HepG2 (cell line): ENCODE data around the gene MGAT1. TPM values are rescaled to one million over a fixed set of nuclear protein-coding genes. Genes with fewer than 3 reads are reported as not detected.

Experiments used
- ARID3A ChIP-seq: IDR thresholded peaks from 2 replicates; pipeline ENCODE4 v1.6.1; 2012; ENCODE audit warnings: low read depth, low read length, improper control_type of control experiment
- JUNB ChIP-seq: sonication (generic); formaldehyde crosslinking; IDR thresholded peaks from 2 replicates; pipeline ENCODE4 v1.8.0; 2022; ENCODE audit warnings: missing genetic modification reagents, mild to moderate bottlenecking, borderline replicate concordance
- MED1 ChIP-seq: sonication (generic); formaldehyde crosslinking; IDR thresholded peaks from 2 replicates; pipeline ENCODE4 v1.4.0; 2020; ENCODE audit warnings: missing genetic modification reagents
- RAD21 ChIP-seq: fragments of 450-650 bp; formaldehyde crosslinking; IDR thresholded peaks from 2 replicates; pipeline ENCODE4 v1.5.0; 2020; ENCODE audit warnings: mild to moderate bottlenecking
- RNF219 ChIP-seq: sonication (generic); formaldehyde crosslinking; IDR thresholded peaks from 2 replicates; pipeline ENCODE4 v1.5.0; 2020; ENCODE audit warnings: mild to moderate bottlenecking, missing genetic modification reagents
- SCMH1 ChIP-seq: sonication (generic); formaldehyde crosslinking; IDR thresholded peaks from 2 replicates; pipeline ENCODE4 v1.9.0; 2021; ENCODE audit warnings: missing genetic modification reagents, mild to moderate bottlenecking, borderline replicate concordance
- SP2 ChIP-seq: sonication (generic); formaldehyde crosslinking; IDR thresholded peaks from 2 replicates; pipeline ENCODE4 v1.5.1; 2020; ENCODE audit warnings: mild to moderate bottlenecking, missing genetic modification reagents
- TCF7L2 ChIP-seq: IDR thresholded peaks from 2 replicates; pipeline ENCODE4 v1.6.1; 2011; ENCODE audit warnings: mild to moderate bottlenecking, low read depth, low read length, moderate library complexity
- ZBTB3 ChIP-seq: sonication (generic); formaldehyde crosslinking; IDR thresholded peaks from 2 replicates; pipeline ENCODE4 v1.4.0; 2020; ENCODE audit warnings: low read depth, mild to moderate bottlenecking, moderate library complexity, missing genetic modification reagents, borderline replicate concordance
- ZNF282 ChIP-seq: fragments of 450-650 bp; IDR thresholded peaks from 2 replicates; pipeline ENCODE4 v1.6.1; 2018; ENCODE audit not compliant: partially characterized antibody
- ZNF292 ChIP-seq: sonication (generic); formaldehyde crosslinking; IDR thresholded peaks from 2 replicates; pipeline ENCODE4 v1.8.1; 2022; ENCODE audit warnings: mild to moderate bottlenecking, low read depth, missing genetic modification reagents, borderline replicate concordance
- ZNF564 ChIP-seq: sonication (generic); formaldehyde crosslinking; IDR thresholded peaks from 2 replicates; pipeline ENCODE4 v1.8.1; 2023; ENCODE audit warnings: mild to moderate bottlenecking, missing genetic modification reagents
- ZNF75D ChIP-seq: sonication (generic); formaldehyde crosslinking; IDR thresholded peaks from 2 replicates; pipeline ENCODE4 v1.8.1; 2023; ENCODE audit warnings: missing genetic modification reagents, mild to moderate bottlenecking, borderline replicate concordance
- ZSCAN25 ChIP-seq: sonication (generic); formaldehyde crosslinking; IDR thresholded peaks from 2 replicates; pipeline ENCODE4 v1.8.0; 2022; ENCODE audit warnings: mild to moderate bottlenecking, missing genetic modification reagents
- polyA plus RNA-seq, 8 experiments: library from polyadenylated mRNA; depleted of rRNA in 3 of 8; stranded (reverse) in 7 of 8; unstranded in 1 of 8; fragments of >200 nt; fragmentation: Illumina TruSeq in 4 of 8; extraction: Trizol in 4 of 8; gene quantifications; 2 replicates each; pipeline versions ENCODE4 v1.2.1 to v1.2.3, GENCODE V29; 2011 to 2016; ENCODE audit warnings: low read depth in 4 of 8, missing spikeins in 1 of 8, mixed read lengths in 1 of 8; ENCODE audit not compliant: insufficient read depth in 1 of 8
- total RNA-seq, 5 experiments: library from RNA; depleted of rRNA; stranded (reverse); fragments of >200 nt; fragmentation: Illumina TruSeq; extraction: Trizol; gene quantifications; 2 replicates each; pipeline ENCODE4 v1.2.3, GENCODE V29; 2016; ENCODE audit warnings: low read depth in 1 of 5
- TF ChIP-seq, protein P1 (sequence below): sonication (generic); formaldehyde crosslinking; IDR thresholded peaks from 2 replicates; pipeline ENCODE4 v1.4.0; 2020; ENCODE audit warnings: missing genetic modification reagents
- TF ChIP-seq, protein P2 (sequence below): IDR thresholded peaks from 2 replicates; pipeline ENCODE4 v1.6.1; 2016; ENCODE audit warnings: missing compliant biosample characterization, missing genetic modification reagents, borderline replicate concordance
- TF ChIP-seq, protein P3 (sequence below): sonication (generic); formaldehyde crosslinking; IDR thresholded peaks from 2 replicates; pipeline ENCODE4 v1.8.0; 2022; ENCODE audit warnings: missing genetic modification reagents, mild to moderate bottlenecking, moderate library complexity, borderline replicate concordance

The MGAT1 gene
- total and polyA plus RNA-seq, 2 of the 13 experiments (the other 11 are each of a cell fraction or from before 2014, with no cell fraction given): 50.1 to 55.3 TPM

DNA sequence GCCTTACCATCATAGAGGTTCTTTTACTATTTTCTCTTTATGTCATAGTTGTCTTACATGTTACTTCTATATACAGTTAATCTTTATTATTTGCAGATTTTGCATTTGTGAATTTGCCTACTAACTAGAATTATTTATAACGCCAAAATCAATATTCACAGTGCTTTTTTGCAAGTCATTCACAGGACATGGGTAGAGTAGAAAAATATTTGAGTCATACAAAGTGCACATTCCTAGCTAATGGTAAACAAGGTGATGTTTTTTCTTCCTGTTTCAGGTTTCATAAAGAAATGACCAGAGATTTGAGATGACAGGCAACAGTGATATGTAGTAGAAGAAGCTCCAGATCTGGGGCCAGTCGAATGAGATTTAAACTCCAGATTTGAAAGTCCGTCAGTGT is 32.8 kb downstream of the MGAT1 start (continued):
- TF ChIP-seq, protein P1, sequence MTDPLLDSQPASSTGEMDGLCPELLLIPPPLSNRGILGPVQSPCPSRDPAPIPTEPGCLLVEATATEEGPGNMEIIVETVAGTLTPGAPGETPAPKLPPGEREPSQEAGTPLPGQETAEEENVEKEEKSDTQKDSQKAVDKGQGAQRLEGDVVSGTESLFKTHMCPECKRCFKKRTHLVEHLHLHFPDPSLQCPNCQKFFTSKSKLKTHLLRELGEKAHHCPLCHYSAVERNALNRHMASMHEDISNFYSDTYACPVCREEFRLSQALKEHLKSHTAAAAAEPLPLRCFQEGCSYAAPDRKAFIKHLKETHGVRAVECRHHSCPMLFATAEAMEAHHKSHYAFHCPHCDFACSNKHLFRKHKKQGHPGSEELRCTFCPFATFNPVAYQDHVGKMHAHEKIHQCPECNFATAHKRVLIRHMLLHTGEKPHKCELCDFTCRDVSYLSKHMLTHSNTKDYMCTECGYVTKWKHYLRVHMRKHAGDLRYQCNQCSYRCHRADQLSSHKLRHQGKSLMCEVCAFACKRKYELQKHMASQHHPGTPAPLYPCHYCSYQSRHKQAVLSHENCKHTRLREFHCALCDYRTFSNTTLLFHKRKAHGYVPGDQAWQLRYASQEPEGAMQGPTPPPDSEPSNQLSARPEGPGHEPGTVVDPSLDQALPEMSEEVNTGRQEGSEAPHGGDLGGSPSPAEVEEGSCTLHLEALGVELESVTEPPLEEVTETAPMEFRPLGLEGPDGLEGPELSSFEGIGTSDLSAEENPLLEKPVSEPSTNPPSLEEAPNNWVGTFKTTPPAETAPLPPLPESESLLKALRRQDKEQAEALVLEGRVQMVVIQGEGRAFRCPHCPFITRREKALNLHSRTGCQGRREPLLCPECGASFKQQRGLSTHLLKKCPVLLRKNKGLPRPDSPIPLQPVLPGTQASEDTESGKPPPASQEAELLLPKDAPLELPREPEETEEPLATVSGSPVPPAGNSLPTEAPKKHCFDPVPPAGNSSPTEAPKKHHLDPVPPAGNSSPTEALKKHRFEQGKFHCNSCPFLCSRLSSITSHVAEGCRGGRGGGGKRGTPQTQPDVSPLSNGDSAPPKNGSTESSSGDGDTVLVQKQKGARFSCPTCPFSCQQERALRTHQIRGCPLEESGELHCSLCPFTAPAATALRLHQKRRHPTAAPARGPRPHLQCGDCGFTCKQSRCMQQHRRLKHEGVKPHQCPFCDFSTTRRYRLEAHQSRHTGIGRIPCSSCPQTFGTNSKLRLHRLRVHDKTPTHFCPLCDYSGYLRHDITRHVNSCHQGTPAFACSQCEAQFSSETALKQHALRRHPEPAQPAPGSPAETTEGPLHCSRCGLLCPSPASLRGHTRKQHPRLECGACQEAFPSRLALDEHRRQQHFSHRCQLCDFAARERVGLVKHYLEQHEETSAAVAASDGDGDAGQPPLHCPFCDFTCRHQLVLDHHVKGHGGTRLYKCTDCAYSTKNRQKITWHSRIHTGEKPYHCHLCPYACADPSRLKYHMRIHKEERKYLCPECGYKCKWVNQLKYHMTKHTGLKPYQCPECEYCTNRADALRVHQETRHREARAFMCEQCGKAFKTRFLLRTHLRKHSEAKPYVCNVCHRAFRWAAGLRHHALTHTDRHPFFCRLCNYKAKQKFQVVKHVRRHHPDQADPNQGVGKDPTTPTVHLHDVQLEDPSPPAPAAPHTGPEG (CRISPR knock-in tag): no peak
- TF ChIP-seq, protein P2, sequence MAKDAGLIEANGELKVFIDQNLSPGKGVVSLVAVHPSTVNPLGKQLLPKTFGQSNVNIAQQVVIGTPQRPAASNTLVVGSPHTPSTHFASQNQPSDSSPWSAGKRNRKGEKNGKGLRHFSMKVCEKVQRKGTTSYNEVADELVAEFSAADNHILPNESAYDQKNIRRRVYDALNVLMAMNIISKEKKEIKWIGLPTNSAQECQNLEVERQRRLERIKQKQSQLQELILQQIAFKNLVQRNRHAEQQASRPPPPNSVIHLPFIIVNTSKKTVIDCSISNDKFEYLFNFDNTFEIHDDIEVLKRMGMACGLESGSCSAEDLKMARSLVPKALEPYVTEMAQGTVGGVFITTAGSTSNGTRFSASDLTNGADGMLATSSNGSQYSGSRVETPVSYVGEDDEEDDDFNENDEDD: no peak
- TF ChIP-seq ZNF564 (CRISPR knock-in tag) (no peak), ZNF75D (no peak), RAD21 (CRISPR knock-in tag) (no peak), RNF219 (CRISPR knock-in tag) (no peak), TCF7L2 (no peak), ARID3A (0 out of 2 replicates have a peak, but pooled peaks have one; percentile 25), ZNF292 (no peak), MED1 (no peak), ZNF282 (no peak), SP2 (no peak), ZBTB3 (no peak), ZSCAN25 (CRISPR knock-in tag) (no peak), JUNB (CRISPR knock-in tag) (no peak), SCMH1 (CRISPR knock-in tag) (no peak)
- TF ChIP-seq, protein P3, sequence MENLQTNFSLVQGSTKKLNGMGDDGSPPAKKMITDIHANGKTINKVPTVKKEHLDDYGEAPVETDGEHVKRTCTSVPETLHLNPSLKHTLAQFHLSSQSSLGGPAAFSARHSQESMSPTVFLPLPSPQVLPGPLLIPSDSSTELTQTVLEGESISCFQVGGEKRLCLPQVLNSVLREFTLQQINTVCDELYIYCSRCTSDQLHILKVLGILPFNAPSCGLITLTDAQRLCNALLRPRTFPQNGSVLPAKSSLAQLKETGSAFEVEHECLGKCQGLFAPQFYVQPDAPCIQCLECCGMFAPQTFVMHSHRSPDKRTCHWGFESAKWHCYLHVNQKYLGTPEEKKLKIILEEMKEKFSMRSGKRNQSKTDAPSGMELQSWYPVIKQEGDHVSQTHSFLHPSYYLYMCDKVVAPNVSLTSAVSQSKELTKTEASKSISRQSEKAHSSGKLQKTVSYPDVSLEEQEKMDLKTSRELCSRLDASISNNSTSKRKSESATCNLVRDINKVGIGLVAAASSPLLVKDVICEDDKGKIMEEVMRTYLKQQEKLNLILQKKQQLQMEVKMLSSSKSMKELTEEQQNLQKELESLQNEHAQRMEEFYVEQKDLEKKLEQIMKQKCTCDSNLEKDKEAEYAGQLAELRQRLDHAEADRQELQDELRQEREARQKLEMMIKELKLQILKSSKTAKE: no peak
